ENCODE measurements around the gene NECTIN1.

NECTIN1 gene

GRCh38 chr11:119756169-119756865 lies 27.3 kb upstream of the NECTIN1 start:
- DNase-seq = no peak
- in situ Hi-C loops (cut with MboI; ENCODE audit: low pct_unique_long_range_greater_than_20kb, low sequenced_read_pairs) = no loop called here

- in situ Hi-C loops (cut with MboI; ENCODE audit: low pct_unique_long_range_greater_than_20kb, low sequenced_read_pairs) = no loop called here
Observed at GRCh38 chr11:119755356-119756071, 26.5 kb upstream of the NECTIN1 start.

DNA sequence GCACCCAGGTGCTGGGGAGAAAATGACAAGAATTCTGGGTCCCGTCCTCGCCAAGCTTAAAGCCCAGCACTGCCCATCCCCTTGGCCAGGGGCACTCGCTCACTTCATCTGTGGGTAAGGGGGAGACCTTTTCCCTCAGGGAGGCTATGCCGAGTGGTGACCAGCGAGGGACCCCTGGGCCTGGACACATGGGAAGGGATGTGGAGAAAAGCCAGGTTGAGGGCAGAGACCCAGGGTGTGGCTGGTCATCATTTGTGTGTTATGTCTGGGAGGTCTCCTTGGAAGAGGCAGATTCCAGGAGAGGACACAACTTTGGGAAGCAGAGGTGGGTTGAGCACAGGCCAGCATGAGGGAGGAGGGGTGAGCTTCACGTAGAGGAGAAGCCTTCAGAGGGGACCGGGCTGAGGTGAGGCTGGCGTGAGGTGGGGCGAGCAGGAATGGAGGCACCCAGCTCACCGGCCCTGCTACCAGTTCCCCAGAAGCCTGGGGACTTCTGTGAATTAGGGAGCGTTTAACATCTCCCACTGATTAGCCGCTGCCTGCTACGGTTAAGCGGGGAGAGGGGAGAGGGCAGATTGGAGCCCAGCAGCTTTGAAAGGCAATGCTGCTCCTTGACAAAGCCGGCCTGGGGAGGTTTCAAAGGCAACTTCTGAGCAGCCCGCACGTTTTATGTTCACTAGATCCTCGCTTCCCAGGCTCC lies 25.8 kb upstream of the NECTIN1 start:
- in situ Hi-C loops (cut with MboI; ENCODE audit: low pct_unique_long_range_greater_than_20kb, low sequenced_read_pairs) = no loop called here
- no peak for DNase-seq

More at GRCh38 chr11:119755356-119756071, 26.5 kb upstream of the NECTIN1 start:
- DNase-seq = no peak

DNA sequence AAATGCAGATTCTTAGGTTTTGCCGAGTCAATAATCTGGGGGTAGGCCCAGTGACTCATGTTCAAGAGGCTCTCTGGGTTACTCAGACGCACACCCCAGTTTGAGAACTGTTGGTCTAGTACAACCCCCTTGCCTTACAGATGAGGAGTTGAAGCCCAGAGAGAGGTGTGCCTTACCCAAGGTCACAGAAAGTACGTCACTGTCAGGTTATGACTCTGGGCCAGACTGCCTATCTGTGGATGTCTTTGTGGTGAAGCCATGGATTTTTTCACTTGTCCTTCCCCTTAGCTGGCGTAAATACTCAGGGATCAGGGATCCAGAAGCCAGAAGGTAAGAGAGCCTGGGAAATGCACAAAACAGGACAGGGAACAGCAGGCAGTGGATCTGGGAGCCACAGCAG lies 25.2 kb upstream of the NECTIN1 start:
- DNase-seq = no peak
- in situ Hi-C loops (cut with MboI; ENCODE audit: low pct_unique_long_range_greater_than_20kb, low sequenced_read_pairs) = no loop called here

GRCh38 chr11:119752946-119753345 lies 23.9 kb upstream of the NECTIN1 start:
- in situ Hi-C loops (cut with MboI; ENCODE audit: low pct_unique_long_range_greater_than_20kb, low sequenced_read_pairs) = no loop called here
- DNase-seq = no peak

GRCh38 chr11:119752345-119752871 lies 23.4 kb upstream of the NECTIN1 start:
- no peak for DNase-seq
- in situ Hi-C loops (cut with MboI; ENCODE audit: low pct_unique_long_range_greater_than_20kb, low sequenced_read_pairs) = no loop called here

- in situ Hi-C loops (cut with MboI; ENCODE audit: low pct_unique_long_range_greater_than_20kb, low sequenced_read_pairs) = no loop called here
Observed at GRCh38 chr11:119750056-119750455, 21.1 kb upstream of the NECTIN1 start.

DNA sequence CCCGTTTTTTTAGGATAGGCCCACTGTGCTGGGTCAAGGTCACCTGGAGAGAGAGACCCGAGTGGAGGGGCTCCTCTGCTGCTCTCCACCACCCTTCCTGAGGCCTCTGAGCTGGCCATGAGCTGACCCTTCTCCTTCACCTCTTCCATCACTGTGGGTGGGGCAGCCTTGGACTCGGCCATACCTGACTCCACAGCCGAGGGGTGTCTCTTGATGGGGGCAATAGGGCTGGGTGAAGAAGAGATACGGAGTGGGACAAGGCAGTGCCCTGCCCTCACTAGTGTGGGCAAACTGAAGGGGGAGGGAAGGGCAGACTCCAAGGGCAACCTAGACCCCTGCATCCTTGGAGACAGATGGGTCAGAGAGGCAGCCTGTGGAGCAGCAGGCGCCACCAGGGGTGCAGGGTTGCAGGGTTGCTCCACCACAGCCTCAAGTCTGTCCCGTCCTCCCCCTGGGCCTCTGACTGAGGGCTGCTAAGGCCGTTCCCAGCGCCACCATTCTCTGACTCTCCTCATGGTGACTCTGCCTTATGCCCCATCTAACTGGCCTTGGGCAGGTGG lies 20.1 kb upstream of the NECTIN1 start:
- in situ Hi-C loops (cut with MboI; ENCODE audit: low pct_unique_long_range_greater_than_20kb, low sequenced_read_pairs) = no loop called here
- DNase-seq = no peak

More at GRCh38 chr11:119750056-119750455, 21.1 kb upstream of the NECTIN1 start:
- no peak for DNase-seq

DNA sequence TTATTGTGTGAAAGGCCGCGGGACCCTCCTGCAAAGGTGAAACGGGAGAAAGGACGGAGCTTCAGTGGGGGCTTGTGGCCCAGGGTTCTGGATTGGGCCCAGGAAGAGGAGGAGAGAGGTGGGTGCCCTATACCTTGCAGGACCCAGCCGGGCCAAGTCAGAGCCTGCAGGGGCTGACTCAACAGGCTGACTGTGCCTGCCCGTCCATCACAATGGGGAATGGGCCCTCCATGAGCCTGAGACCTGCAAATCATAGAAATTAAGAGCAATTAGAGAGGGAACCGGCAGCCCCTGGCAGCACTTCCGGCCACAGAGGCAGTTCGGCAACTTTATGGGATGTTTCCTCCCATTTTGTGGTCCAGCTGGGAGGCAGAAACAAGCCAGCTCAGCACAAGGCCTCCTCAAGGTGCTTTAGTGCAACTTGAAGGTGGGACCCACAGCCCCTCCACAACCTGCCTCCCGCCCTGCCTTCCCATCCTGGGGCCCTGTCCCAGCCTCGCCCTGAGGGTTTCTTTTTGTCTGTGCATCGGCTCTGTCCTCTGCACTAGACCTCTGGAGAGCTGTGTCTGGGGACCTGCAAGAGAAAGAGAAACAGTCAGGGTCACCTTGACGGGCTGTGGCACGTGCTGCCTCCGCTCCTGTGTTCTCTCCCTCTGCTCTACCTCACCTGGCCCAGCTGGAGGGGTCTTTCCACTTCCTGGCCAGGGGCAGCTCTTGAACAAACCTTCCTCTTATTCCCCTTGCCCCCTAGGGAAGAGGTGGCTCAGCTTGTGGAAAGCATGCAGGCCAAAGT lies 19.1 kb upstream of the NECTIN1 start:
- in situ Hi-C loops (cut with MboI; ENCODE audit: low pct_unique_long_range_greater_than_20kb, low sequenced_read_pairs) = no loop called here
- peak; percentile 28 for DNase-seq

- in situ Hi-C loops (cut with MboI; ENCODE audit: low pct_unique_long_range_greater_than_20kb, low sequenced_read_pairs) = no loop called here
- no peak for DNase-seq
Observed at GRCh38 chr11:119745776-119746535, 17.0 kb upstream of the NECTIN1 start.

DNA sequence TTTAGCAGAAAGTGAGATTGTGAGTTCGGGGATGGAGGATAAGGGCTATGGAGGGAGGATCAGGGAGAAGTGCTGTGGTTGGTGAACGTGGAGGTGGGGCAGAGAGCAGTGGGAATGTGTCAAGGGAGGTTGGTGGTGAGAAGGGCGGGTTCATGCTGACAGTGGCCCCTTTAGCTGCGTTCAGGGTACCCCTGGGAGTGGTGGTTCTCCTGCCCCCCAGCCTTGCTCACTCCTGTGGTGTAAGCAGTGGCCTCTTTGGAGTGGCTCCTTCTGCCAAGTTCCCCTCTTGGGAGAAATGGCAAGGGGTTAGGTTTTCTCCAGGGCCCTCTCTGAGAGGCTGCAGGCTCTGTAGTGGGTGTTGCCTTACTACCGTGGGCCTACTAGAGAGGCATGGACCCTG lies 16.1 kb upstream of the NECTIN1 start:
- in situ Hi-C loops (cut with MboI; ENCODE audit: low pct_unique_long_range_greater_than_20kb, low sequenced_read_pairs) = no loop called here
- no peak for DNase-seq

- in situ Hi-C loops (cut with MboI; ENCODE audit: low pct_unique_long_range_greater_than_20kb, low sequenced_read_pairs) = no loop called here
Observed at GRCh38 chr11:119744577-119744976, 15.6 kb upstream of the NECTIN1 start.

GRCh38 chr11:119743006-119743405 lies 14.0 kb upstream of the NECTIN1 start:
- in situ Hi-C loops (cut with MboI; ENCODE audit: low pct_unique_long_range_greater_than_20kb, low sequenced_read_pairs) = no loop called here

More at GRCh38 chr11:119744577-119744976, 15.6 kb upstream of the NECTIN1 start:
- no peak for DNase-seq

GRCh38 chr11:119742263-119742861 lies 13.4 kb upstream of the NECTIN1 start:
- no peak for DNase-seq
- in situ Hi-C loops (cut with MboI; ENCODE audit: low pct_unique_long_range_greater_than_20kb, low sequenced_read_pairs) = no loop called here

More at GRCh38 chr11:119743006-119743405, 14.0 kb upstream of the NECTIN1 start:
- DNase-seq = no peak

GRCh38 chr11:119741369-119742262 lies 12.6 kb upstream of the NECTIN1 start:
- in situ Hi-C loops (cut with MboI; ENCODE audit: low pct_unique_long_range_greater_than_20kb, low sequenced_read_pairs) = no loop called here
- peak; percentile 64 for DNase-seq

GRCh38 chr11:119739975-119740374 lies 11.0 kb upstream of the NECTIN1 start:
- no peak for DNase-seq
- in situ Hi-C loops (cut with MboI; ENCODE audit: low pct_unique_long_range_greater_than_20kb, low sequenced_read_pairs) = no loop called here
